ENCODE measurements around the gene APBA2. TPM values are rescaled to one million over a fixed set of nuclear protein-coding genes. Genes with fewer than 3 reads are reported as not detected.
"Not testable (repeated sequence)": the region's sequence is repeated elsewhere in the genome, so short reads cannot be mapped to it uniquely, and the experiment has no call there.

The APBA2 gene
- polyA plus RNA-seq, 4 donors: 0.67 to 3.2 (median 1.8) TPM

DNA sequence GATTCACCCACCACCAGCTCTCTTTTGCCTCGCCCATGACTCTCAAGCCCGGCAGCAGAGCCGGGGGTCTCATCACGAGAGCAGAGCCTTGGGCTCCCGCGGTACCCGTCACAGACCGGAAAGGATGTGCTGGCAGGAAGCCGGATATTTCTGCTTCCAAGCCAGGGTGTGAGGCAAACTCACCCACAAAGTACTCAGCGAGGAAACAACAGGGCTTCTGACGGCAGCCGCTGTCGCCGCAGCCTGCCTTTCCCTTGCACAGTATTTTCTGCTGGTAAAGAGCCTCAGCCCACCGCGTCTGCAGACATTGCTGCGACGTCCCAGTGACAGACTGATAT lies 263.9 kb downstream of the APBA2 start:
- 82 to 95% (median 94%) methylated on average over 18 of the region's 18 CpGs for whole genome bisulfite sequencing, 3 donors
- FAIRE-seq (no peak), DNase-seq (no peak)
- Histone ChIP-seq H3K27me3 (ENCODE audit: control insufficient read depth in 3 of 3, insufficient read depth in 3 of 3, low read length in 3 of 3) (no peaks in the 10 kb centered on the region), H3K4me3 (ENCODE audit: low read depth in 1 of 3, low read length in 3 of 3) (no peak overlapping the region), H3K4me1 (ENCODE audit: control insufficient read depth in 3 of 3, insufficient read depth in 2 of 3, low read depth in 1 of 3, low read length in 2 of 3) (no peaks in the 10 kb centered on the region), H3K9me3 (ENCODE audit: control insufficient read depth in 2 of 2, insufficient read depth in 1 of 2, low read depth in 1 of 2, low read length in 1 of 2) (no peaks in the 10 kb centered on the region), H3K27ac (ENCODE audit: low read depth in 1 of 3, low read length in 2 of 3) (no peak overlapping the region), H3K36me3 (ENCODE audit: control insufficient read depth in 3 of 3, insufficient read depth in 2 of 3, low read depth in 1 of 3, low read length in 3 of 3) (no peaks in the 10 kb centered on the region)

DNA sequence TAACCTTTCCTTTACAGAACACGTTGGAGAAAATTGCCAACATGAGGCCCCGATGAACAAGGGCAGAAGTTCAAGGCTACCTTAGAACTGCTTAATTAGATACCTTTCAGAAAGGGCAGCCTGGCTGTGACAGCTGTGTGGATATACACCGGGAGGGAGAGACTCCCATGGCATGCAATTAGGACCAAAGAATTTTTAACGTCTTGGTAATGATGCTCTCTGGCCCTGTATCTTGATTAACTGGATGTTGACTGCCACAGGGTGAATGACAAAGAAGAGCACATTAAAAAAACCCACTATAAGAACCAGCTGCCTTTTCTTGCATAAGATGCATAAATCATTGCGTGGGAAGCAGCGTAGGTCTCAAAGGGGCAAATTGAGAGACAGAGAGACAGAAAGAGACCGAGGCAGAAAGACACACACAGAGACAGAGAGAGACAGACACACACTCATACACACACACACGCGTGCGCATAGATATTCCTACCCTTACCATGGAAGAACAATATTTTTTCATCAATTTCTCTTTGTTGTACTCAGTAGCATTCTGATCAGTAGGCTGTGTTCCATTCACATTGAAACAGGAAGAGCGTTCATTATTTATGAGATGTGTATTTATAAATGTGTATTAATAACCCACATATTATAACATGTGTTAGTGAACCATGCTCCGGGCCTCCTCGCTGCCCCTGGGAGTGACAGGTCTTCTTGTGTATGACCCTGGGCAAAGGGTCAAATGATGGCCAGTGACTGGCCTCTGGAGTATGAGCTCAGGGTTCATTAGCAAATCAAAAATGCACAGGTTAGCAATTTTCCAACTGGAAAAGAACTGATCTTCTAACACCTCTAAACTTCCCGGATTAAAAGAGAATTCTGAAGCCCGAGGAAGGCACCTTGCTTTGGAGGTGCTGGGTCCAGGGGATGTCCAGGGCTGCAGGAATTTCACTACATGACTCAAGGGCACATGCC lies 265.0 kb downstream of the APBA2 start:
- Histone ChIP-seq H3K27me3 (ENCODE audit: control insufficient read depth in 3 of 3, insufficient read depth in 3 of 3, low read length in 3 of 3) (no peaks in the 10 kb centered on the region), H3K9me3 (ENCODE audit: control insufficient read depth in 2 of 2, insufficient read depth in 1 of 2, low read depth in 1 of 2, low read length in 1 of 2) (no peaks in the 10 kb centered on the region), H3K4me3 (ENCODE audit: low read depth in 1 of 3, low read length in 3 of 3) (no peak overlapping the region), H3K27ac (ENCODE audit: low read depth in 1 of 3, low read length in 2 of 3) (no peak overlapping the region), H3K4me1 (ENCODE audit: control insufficient read depth in 3 of 3, insufficient read depth in 2 of 3, low read depth in 1 of 3, low read length in 2 of 3) (no peaks in the 10 kb centered on the region), H3K36me3 (ENCODE audit: control insufficient read depth in 3 of 3, insufficient read depth in 2 of 3, low read depth in 1 of 3, low read length in 3 of 3) (no peaks in the 10 kb centered on the region)
- WGBS, 3 donors: 77 to 83% (median 81%) methylated on average over 15 of the region's 15 CpGs
- FAIRE-seq: no peak
- no peak for DNase-seq

DNA sequence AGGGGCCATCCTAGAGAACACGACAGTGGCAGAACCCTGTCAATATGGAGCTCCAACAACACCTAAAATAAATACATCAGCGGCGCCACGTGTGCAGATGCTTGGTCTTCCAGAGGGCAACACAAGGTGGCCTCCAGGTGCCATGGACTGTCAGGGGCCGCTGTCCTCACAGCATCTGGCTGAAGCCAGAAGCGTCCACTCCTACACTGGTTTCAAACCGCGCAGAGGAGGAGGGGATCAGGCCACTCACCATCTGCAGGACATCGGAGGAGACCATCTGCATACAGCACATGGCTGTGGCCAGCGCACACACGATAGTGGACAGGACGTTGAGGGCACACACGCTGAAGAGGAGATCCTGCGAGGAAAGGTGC lies 265.7 kb downstream of the APBA2 start:
- no peaks in the 10 kb centered on the region for H3K4me1 ChIP-seq (ENCODE audit: control insufficient read depth in 3 of 3, insufficient read depth in 2 of 3, low read depth in 1 of 3, low read length in 2 of 3)
- FAIRE-seq: no peak
- 89 to 95% (median 94%) methylated on average over 14 of the region's 14 CpGs for WGBS, 3 donors
- no peaks in the 10 kb centered on the region for H3K36me3 ChIP-seq (ENCODE audit: control insufficient read depth in 3 of 3, insufficient read depth in 2 of 3, low read depth in 1 of 3, low read length in 3 of 3)
- H3K27ac ChIP-seq (ENCODE audit: low read depth in 1 of 3, low read length in 2 of 3): no peak overlapping the region
- H3K9me3 ChIP-seq (ENCODE audit: control insufficient read depth in 2 of 2, insufficient read depth in 1 of 2, low read depth in 1 of 2, low read length in 1 of 2): no peaks in the 10 kb centered on the region
- H3K4me3 ChIP-seq (ENCODE audit: low read depth in 1 of 3, low read length in 3 of 3): no peak overlapping the region
- no peaks in the 10 kb centered on the region for H3K27me3 ChIP-seq (ENCODE audit: control insufficient read depth in 3 of 3, insufficient read depth in 3 of 3, low read length in 3 of 3)
- DNase-seq: no peak

DNA sequence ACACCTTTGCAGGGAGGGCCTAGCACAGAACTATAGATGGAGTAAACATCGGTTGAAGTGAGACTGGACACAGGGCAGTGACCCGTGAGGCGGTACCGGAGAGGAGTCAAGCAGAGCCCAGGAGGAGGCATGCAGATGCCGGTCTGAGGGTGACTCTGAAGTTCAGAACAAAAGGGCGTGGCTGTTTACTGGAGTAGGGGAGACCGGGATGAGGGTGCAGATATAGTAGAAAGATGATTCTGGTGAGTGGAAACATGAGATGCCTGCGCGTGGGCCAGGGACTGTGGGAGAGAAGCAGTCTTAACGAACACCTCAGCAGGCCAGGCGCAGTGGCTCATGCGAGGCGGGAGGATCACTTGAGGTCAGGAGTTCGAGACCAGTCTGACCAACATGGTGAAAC lies 270.7 kb downstream of the APBA2 start:
- no peak overlapping the region for H3K27ac ChIP-seq (ENCODE audit: low read depth in 1 of 3, low read length in 2 of 3)
- DNase-seq (no peak), FAIRE-seq (no peak)
- H3K36me3 ChIP-seq (ENCODE audit: control insufficient read depth in 3 of 3, insufficient read depth in 2 of 3, low read depth in 1 of 3, low read length in 3 of 3): no peaks in the 10 kb centered on the region
- WGBS, 3 donors: 91 to 94% (median 91%) methylated on average over 14 of the region's 14 CpGs
- H3K27me3 ChIP-seq (ENCODE audit: control insufficient read depth in 3 of 3, insufficient read depth in 3 of 3, low read length in 3 of 3): no peaks in the 10 kb centered on the region
- H3K9me3 ChIP-seq (ENCODE audit: control insufficient read depth in 2 of 2, insufficient read depth in 1 of 2, low read depth in 1 of 2, low read length in 1 of 2): peaks cover 0 to 9% of the 10 kb centered on the region in 2 donors
- H3K4me3 ChIP-seq (ENCODE audit: low read depth in 1 of 3, low read length in 3 of 3): no peak overlapping the region
- no peaks in the 10 kb centered on the region for H3K4me1 ChIP-seq (ENCODE audit: control insufficient read depth in 3 of 3, insufficient read depth in 2 of 3, low read depth in 1 of 3, low read length in 2 of 3)

DNA sequence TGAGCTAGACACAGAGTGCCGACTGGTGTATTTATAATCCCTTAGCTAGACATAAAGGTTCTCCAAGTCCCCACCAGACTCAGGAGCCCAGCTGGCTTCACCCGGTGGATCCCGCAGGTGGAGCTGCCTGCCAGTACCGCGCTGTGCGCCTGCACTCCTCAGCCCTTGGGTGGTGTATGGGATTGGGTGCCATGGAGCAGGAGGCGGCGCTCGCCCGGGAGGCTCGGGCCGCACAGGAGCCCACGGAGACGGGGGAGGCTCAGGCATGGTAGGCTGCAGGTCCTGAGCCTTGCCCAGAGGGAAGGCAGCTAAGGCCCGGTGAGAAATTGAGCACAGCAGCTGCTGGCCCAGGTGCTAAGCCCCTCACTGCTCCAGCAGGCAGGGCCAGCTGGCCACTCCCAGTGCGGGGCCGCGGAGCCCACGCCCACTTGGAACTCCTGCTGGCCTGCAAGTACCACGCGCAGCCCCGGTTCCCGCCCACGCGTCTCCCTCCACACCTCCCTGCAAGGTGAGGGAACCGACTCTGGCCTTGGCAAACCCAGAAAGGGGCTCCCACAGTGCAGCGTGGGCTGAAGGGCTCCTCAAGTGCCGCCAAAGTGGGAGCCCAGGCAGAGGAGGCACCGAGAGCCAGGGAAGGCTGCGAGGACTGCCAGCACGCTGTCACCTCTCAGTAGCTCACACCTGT lies 274.1 kb downstream of the APBA2 start:
- Histone ChIP-seq H3K4me1 (ENCODE audit: control insufficient read depth in 3 of 3, insufficient read depth in 2 of 3, low read depth in 1 of 3, low read length in 2 of 3) (no peaks in the 10 kb centered on the region), H3K27ac (ENCODE audit: low read depth in 1 of 3, low read length in 2 of 3) (no peak overlapping the region), H3K9me3 (ENCODE audit: control insufficient read depth in 2 of 2, insufficient read depth in 1 of 2, low read depth in 1 of 2, low read length in 1 of 2) (peaks cover 0 to 21% of the 10 kb centered on the region in 2 donors), H3K27me3 (ENCODE audit: control insufficient read depth in 3 of 3, insufficient read depth in 3 of 3, low read length in 3 of 3) (peaks cover 0 to 3% (median 0%) of the 10 kb centered on the region in 3 donors), H3K4me3 (ENCODE audit: low read depth in 1 of 3, low read length in 3 of 3) (no peak overlapping the region), H3K36me3 (ENCODE audit: control insufficient read depth in 3 of 3, insufficient read depth in 2 of 3, low read depth in 1 of 3, low read length in 3 of 3) (no peaks in the 10 kb centered on the region)
- whole genome bisulfite sequencing, 3 donors: 90 to 93% (median 90%) methylated on average over 31 of the region's 31 CpGs
- DNase-seq (no peak), FAIRE-seq (no peak)

DNA sequence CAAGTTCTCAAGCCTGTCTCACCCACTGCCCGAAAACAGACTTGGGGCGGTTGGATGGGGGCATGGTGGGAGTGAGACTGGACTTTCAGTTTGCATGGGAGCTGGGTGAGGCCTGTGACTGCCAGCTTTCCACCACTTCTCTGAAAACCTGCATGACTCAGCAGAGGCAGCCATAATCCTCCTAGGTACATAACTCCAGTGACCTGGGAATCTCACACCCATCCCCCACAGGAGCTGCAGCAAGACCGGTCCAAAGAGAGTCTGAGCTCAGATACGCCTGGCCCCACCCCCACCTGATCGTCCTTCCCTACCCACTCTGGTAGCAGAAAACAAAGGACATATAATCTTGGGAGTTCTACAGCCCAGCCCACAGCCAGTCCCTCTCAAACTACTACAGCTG lies 276.6 kb downstream of the APBA2 start:
- no peak overlapping the region for H3K4me3 ChIP-seq (ENCODE audit: low read depth in 1 of 3, low read length in 3 of 3)
- FAIRE-seq: no peak
- 81 to 92% (median 83%) methylated on average over 5 of the region's 5 CpGs for WGBS, 3 donors
- peaks cover 0 to 3% (median 0%) of the 10 kb centered on the region in 3 donors for H3K27me3 ChIP-seq (ENCODE audit: control insufficient read depth in 3 of 3, insufficient read depth in 3 of 3, low read length in 3 of 3)
- peaks cover 0 to 21% of the 10 kb centered on the region in 2 donors for H3K9me3 ChIP-seq (ENCODE audit: control insufficient read depth in 2 of 2, insufficient read depth in 1 of 2, low read depth in 1 of 2, low read length in 1 of 2)
- no peak for DNase-seq
- no peak overlapping the region for H3K27ac ChIP-seq (ENCODE audit: low read depth in 1 of 3, low read length in 2 of 3)
- no peaks in the 10 kb centered on the region for H3K36me3 ChIP-seq (ENCODE audit: control insufficient read depth in 3 of 3, insufficient read depth in 2 of 3, low read depth in 1 of 3, low read length in 3 of 3)
- no peaks in the 10 kb centered on the region for H3K4me1 ChIP-seq (ENCODE audit: control insufficient read depth in 3 of 3, insufficient read depth in 2 of 3, low read depth in 1 of 3, low read length in 2 of 3)

DNA sequence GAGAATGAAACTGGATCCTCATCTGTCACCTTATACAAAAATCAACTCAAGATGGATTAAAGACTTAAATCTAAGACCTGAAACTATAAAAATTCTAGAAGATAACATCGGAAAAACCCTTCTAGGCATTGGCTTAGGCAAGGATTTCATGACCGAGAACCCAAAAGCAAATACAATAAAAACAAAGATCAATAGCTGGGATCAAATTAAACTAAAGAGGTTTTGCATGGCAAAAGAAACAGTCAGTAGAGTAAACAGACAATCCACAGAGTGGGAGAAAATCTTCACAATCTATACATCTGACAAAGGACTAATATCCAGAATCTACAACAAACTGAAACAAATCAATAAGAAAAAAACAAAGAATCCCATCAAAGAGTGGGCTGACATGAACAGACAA lies 281.3 kb downstream of the APBA2 start:
- H3K27me3 ChIP-seq (ENCODE audit: control insufficient read depth in 3 of 3, insufficient read depth in 3 of 3, low read length in 3 of 3); H3K27ac ChIP-seq (ENCODE audit: low read depth in 1 of 3, low read length in 2 of 3); H3K4me3 ChIP-seq (ENCODE audit: low read depth in 1 of 3, low read length in 3 of 3); FAIRE-seq; H3K9me3 ChIP-seq (ENCODE audit: control insufficient read depth in 2 of 2, insufficient read depth in 1 of 2, low read depth in 1 of 2, low read length in 1 of 2); DNase-seq; H3K36me3 ChIP-seq (ENCODE audit: control insufficient read depth in 3 of 3, insufficient read depth in 2 of 3, low read depth in 1 of 3, low read length in 3 of 3); H3K4me1 ChIP-seq (ENCODE audit: control insufficient read depth in 3 of 3, insufficient read depth in 2 of 3, low read depth in 1 of 3, low read length in 2 of 3): not testable (repeated sequence)
- WGBS, 3 donors: 49 to 73% (median 72%) methylated on average over 2 of the region's 2 CpGs

All from small intestine (tissue), 7 donors.